Natural killer cell treated with Interleukin-12 subunit alpha and Interleukin-12 subunit beta and Interleukin-15 and Interleukin-18, amount 100 ng/mL, for 72 hours (primary cell): Measurements from ENCODE around the gene TTLL1. TPM values are rescaled to one million over a fixed set of nuclear protein-coding genes. Genes with fewer than 3 reads are reported as not detected.

ENCODE experiments used
- ATAC-seq, 2 donors: fragments of 150-1000 bp; cut with Tn5 transposase in 1 of 2; sonication (Bioruptor Pico), chemical (Tn5 transposase) in 1 of 2; 2 replicates each; pipeline ENCODE4 v1.10.0; 2021
- DNase-seq: peaks from one replicate; pipeline ENCODE4 v3.0.0; 2022; ENCODE audit warnings: low spot score
- H3K27ac Mint-ChIP-seq, 2 donors: 1 replicate in 1 of 2; 2 replicates in 1 of 2; pipeline ENCODE4 v1.8.0; 2022; ENCODE audit warnings: mixed read lengths in 2 of 2, mild to moderate bottlenecking in 1 of 2, moderate library complexity in 1 of 2
- H3K27me3 Mint-ChIP-seq, 2 donors: 1 replicate in 1 of 2; 2 replicates in 1 of 2; pipeline ENCODE4 v1.8.0; 2022; ENCODE audit warnings: mixed read lengths in 2 of 2
- H3K36me3 Mint-ChIP-seq: one replicate; pipeline ENCODE4 v1.8.0; 2022; ENCODE audit warnings: mixed read lengths
- H3K4me1 Mint-ChIP-seq, 2 donors: 1 replicate in 1 of 2; 2 replicates in 1 of 2; pipeline ENCODE4 v1.8.0; 2022; ENCODE audit warnings: low read depth in 2 of 2, mixed read lengths in 2 of 2, mild to moderate bottlenecking in 1 of 2
- H3K4me3 Mint-ChIP-seq: one replicate; pipeline ENCODE4 v1.8.0; 2022; ENCODE audit warnings: mixed read lengths
- H3K9me3 Mint-ChIP-seq: 2 replicates; pipeline ENCODE4 v1.8.0; 2022; ENCODE audit warnings: mixed read lengths
- total RNA-seq, 2 donors: library from RNA; stranded (reverse); gene quantifications; one replicate each; pipeline ENCODE4 v1.2.3, GENCODE V29; 2022

Gene TTLL1
- total RNA-seq, 2 donors from 2014 or later: 0.95 to 2.6 TPM

DNA sequence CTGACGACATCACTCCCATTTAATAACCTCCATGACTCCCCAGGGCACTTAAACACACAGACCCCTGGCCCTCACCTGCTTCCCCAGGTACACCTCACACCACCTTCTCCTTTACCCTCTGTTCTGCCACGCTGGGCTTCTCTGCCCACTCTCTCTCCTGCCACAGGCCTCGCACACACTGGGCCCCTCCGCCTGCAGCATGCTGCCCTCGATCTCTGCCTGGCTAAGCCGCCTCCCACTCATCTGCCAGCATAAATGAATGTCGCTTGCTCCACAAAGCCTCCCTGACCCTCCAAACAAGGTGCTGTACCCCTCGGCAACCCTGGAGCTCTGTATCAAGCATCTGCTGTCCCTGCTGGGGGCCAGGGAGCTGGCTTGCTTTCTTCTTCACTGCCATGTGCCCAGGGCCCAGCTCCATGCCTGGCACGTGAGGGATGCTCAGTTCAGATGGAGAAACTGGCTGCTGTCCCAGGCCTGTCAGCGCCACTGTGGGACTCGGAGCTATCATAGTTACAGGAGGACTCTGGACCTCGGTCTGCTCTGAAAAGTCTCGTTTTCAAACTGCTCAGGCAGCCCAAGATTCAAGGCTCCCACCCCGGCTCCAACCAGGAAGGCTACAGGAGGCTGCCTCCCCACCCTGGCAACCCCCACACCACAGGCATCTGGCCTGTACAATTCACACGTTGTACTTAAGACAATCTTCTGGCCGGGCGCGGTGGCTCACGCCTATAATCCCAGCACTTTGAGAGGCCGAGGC lies 11.9 kb downstream of the TTLL1 start:
- Mint-ChIP-seq H3K9me3 (no peaks in the 10 kb centered on the region), H3K27me3 (no peaks in the 10 kb centered on the region), H3K4me1 (peaks cover 6 to 8% of the 10 kb centered on the region in 2 donors), H3K4me3 (no peak overlapping the region), H3K27ac (no peak overlapping the region), H3K36me3 (no peaks in the 10 kb centered on the region)
- DNase-seq: no peak
- no peak for ATAC-seq

- Mint-ChIP-seq H3K4me3 (no peak overlapping the region), H3K4me1 (peaks cover 5 to 6% of the 10 kb centered on the region in 2 donors), H3K27me3 (no peaks in the 10 kb centered on the region), H3K36me3 (no peaks in the 10 kb centered on the region), H3K9me3 (no peaks in the 10 kb centered on the region), H3K27ac (no peak overlapping the region)
- ATAC-seq: no peak
- DNase-seq: no peak
Observed at GRCh38 chr22:43066844-43067385, 22.3 kb downstream of the TTLL1 start.

GRCh38 chr22:43066134-43066533 lies 23.1 kb downstream of the TTLL1 start:
- no peaks in the 10 kb centered on the region for H3K27me3 Mint-ChIP-seq
- ATAC-seq (no peak), DNase-seq (no peak)
- peaks cover 5 to 6% of the 10 kb centered on the region in 2 donors for H3K4me1 Mint-ChIP-seq
- H3K36me3 Mint-ChIP-seq: no peaks in the 10 kb centered on the region
- no peak overlapping the region for H3K4me3 Mint-ChIP-seq
- H3K9me3 Mint-ChIP-seq: no peaks in the 10 kb centered on the region
- H3K27ac Mint-ChIP-seq: no peak overlapping the region

- Mint-ChIP-seq H3K36me3 (no peaks in the 10 kb centered on the region), H3K4me3 (no peak overlapping the region), H3K27me3 (no peaks in the 10 kb centered on the region), H3K9me3 (no peaks in the 10 kb centered on the region), H3K27ac (no peak overlapping the region), H3K4me1 (no peaks in the 10 kb centered on the region)
- ATAC-seq: no peak
- DNase-seq: no peak
Observed at GRCh38 chr22:43060183-43060582, 29.0 kb downstream of the TTLL1 start.

GRCh38 chr22:43057641-43058040 lies 31.6 kb downstream of the TTLL1 start:
- Mint-ChIP-seq H3K27me3 (no peaks in the 10 kb centered on the region), H3K27ac (no peak overlapping the region), H3K9me3 (no peaks in the 10 kb centered on the region), H3K4me3 (no peak overlapping the region), H3K4me1 (no peaks in the 10 kb centered on the region), H3K36me3 (no peaks in the 10 kb centered on the region)
- DNase-seq (no peak), ATAC-seq (no peak)

GRCh38 chr22:43053176-43053575 lies 36.0 kb downstream of the TTLL1 start:
- Mint-ChIP-seq H3K9me3 (no peaks in the 10 kb centered on the region), H3K36me3 (no peaks in the 10 kb centered on the region), H3K4me3 (no peak overlapping the region), H3K4me1 (no peaks in the 10 kb centered on the region), H3K27me3 (no peaks in the 10 kb centered on the region), H3K27ac (no peak overlapping the region)
- ATAC-seq (no peak), DNase-seq (no peak)

GRCh38 chr22:43050995-43051394 lies 38.2 kb downstream of the TTLL1 start:
- Mint-ChIP-seq H3K36me3 (no peaks in the 10 kb centered on the region), H3K27me3 (no peaks in the 10 kb centered on the region), H3K9me3 (no peaks in the 10 kb centered on the region), H3K4me1 (no peaks in the 10 kb centered on the region), H3K27ac (no peak overlapping the region), H3K4me3 (no peak overlapping the region)
- no peak for DNase-seq
- peak in 1 of 2 donors; percentile 6 for ATAC-seq

GRCh38 chr22:43047605-43048004 lies 41.6 kb downstream of the TTLL1 start:
- H3K9me3 Mint-ChIP-seq: no peaks in the 10 kb centered on the region

DNA sequence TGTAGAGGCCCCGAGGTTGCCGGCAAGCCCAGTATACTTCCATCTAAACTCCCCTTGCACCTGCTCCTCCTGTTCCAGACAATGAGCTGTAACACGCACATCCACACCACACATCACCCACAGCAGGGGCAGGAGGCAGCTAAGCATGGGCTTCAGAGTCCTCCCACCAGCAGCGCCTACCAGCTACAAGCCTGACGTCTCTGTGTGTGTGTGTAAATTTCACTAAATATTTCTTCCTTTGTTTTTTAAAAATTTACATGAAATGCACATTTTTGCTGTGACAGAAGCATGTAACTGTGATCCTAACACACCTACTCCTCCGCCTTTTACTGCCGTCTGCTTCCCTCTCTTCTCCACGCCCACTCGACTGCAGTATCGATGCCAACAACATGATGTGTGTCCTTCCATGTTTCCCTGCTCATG lies 44.9 kb downstream of the TTLL1 start:
- no peaks in the 10 kb centered on the region for H3K36me3 Mint-ChIP-seq
- H3K27ac Mint-ChIP-seq: no peak overlapping the region
- H3K4me3 Mint-ChIP-seq: no peak overlapping the region
- ATAC-seq (no peak), DNase-seq (no peak)
- peaks cover 0 to 7% of the 10 kb centered on the region in 2 donors for H3K4me1 Mint-ChIP-seq
- no peaks in the 10 kb centered on the region for H3K27me3 Mint-ChIP-seq
- H3K9me3 Mint-ChIP-seq: no peaks in the 10 kb centered on the region

More at GRCh38 chr22:43047605-43048004, 41.6 kb downstream of the TTLL1 start:
- ATAC-seq: no peak
- Mint-ChIP-seq H3K27ac (no peak overlapping the region), H3K4me1 (peaks cover 0 to 7% of the 10 kb centered on the region in 2 donors), H3K27me3 (no peaks in the 10 kb centered on the region), H3K36me3 (no peaks in the 10 kb centered on the region), H3K4me3 (no peak overlapping the region)
- no peak for DNase-seq

GRCh38 chr22:43042101-43042780 lies 47.0 kb downstream of the TTLL1 start:
- Mint-ChIP-seq H3K27ac (no peak overlapping the region), H3K4me3 (no peak overlapping the region), H3K27me3 (no peaks in the 10 kb centered on the region), H3K4me1 (peaks cover 0 to 7% of the 10 kb centered on the region in 2 donors), H3K9me3 (no peaks in the 10 kb centered on the region), H3K36me3 (no peaks in the 10 kb centered on the region)
- DNase-seq (no peak), ATAC-seq (no peak)

- Mint-ChIP-seq H3K4me1 (peaks cover 0 to 7% of the 10 kb centered on the region in 2 donors), H3K27ac (no peak overlapping the region), H3K9me3 (no peaks in the 10 kb centered on the region), H3K27me3 (no peaks in the 10 kb centered on the region), H3K4me3 (no peak overlapping the region), H3K36me3 (no peaks in the 10 kb centered on the region)
- no peak for DNase-seq
- ATAC-seq: no peak
Observed at GRCh38 chr22:43039800-43040199, 49.4 kb downstream of the TTLL1 start.

- Mint-ChIP-seq H3K4me3 (no peak overlapping the region), H3K9me3 (no peaks in the 10 kb centered on the region), H3K27ac (no peak overlapping the region), H3K4me1 (peaks cover 0 to 4% of the 10 kb centered on the region in 2 donors), H3K36me3 (no peaks in the 10 kb centered on the region), H3K27me3 (no peaks in the 10 kb centered on the region)
- DNase-seq: no peak
- ATAC-seq: no peak
Observed at GRCh38 chr22:43038325-43038724, 50.9 kb downstream of the TTLL1 start.

DNA sequence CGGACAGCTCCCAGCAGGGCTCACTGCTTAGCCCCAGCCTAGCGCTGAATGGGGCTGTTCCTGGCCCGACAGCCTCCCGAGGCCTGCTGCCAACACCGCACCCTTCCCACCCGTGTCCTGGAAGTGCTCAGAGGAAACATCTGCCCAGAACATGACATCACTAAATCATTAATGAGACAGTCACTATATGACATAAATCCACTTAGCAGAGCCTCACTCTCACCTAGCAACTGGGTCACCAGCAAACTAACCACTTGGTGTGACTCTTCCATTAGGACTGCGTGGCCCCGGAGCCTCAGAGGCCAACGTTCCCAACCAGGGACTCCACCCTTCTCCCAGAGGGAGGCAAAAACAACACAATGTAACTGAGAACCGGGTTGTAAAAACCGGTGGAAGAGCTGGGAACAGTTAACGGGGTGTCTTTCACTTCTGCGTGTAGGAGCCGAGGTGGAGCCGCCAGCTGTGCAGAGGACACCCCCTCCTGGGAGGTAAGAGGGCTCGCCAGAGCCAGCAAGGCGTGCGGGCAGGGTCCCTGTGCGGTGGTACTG lies 52.8 kb downstream of the TTLL1 start:
- ATAC-seq: no peak
- no peak for DNase-seq
- no peaks in the 10 kb centered on the region for H3K36me3 Mint-ChIP-seq
- no peaks in the 10 kb centered on the region for H3K27me3 Mint-ChIP-seq
- no peaks in the 10 kb centered on the region for H3K9me3 Mint-ChIP-seq
- no peak overlapping the region for H3K27ac Mint-ChIP-seq
- peaks cover 0 to 3% of the 10 kb centered on the region in 2 donors for H3K4me1 Mint-ChIP-seq
- no peak overlapping the region for H3K4me3 Mint-ChIP-seq

- peaks cover 0 to 3% of the 10 kb centered on the region in 2 donors for H3K4me1 Mint-ChIP-seq
- no peak overlapping the region for H3K4me3 Mint-ChIP-seq
- DNase-seq: no peak
Observed at GRCh38 chr22:43035250-43035649, 53.9 kb downstream of the TTLL1 start.

More at GRCh38 chr22:43035250-43035649, 53.9 kb downstream of the TTLL1 start:
- Mint-ChIP-seq H3K27me3 (no peaks in the 10 kb centered on the region), H3K36me3 (no peaks in the 10 kb centered on the region), H3K9me3 (no peaks in the 10 kb centered on the region), H3K27ac (no peak overlapping the region)
- ATAC-seq: no peak
